Fibroblast of gingiva (primary cell): Measurements from ENCODE around the gene ANKRD34C.
A peak's percentile ranks its signal among the peaks of the same experiment; 100 is the strongest.
"Not testable (repeated sequence)": the region's sequence is repeated elsewhere in the genome, so short reads cannot be mapped to it uniquely, and the experiment has no call there.

Experiments
- DNase-seq: peaks from one replicate; pipeline ENCODE4 v3.0.0-alpha.2; 2011; ENCODE audit warnings: low read depth

ANKRD34C gene

GRCh38 chr15:79311901-79312553 is 29.5 kb downstream of the ANKRD34C start:
- no peak for DNase-seq

DNA sequence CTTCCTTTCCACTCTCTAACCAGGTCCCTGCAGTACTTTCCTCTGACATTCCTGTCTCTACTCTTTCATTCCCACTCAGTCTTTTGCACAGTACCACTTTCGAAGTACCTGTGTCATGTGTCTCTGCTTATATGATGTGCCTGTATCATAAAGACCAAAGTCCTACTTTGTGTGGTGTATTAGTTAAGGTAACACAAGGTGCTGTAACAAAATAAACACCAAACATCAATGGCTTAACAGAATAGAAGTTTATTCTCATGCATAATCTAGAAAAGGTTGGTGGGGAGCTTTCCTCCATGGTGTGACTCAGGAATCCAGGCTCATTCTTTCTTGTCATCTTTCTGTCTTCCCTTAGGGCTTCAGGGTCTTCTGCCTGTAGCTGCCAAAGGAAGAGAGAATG is 31.7 kb downstream of the ANKRD34C start:
- DNase-seq: no peak

GRCh38 chr15:79314811-79315210 is 32.3 kb downstream of the ANKRD34C start:
- no peak for DNase-seq

GRCh38 chr15:79315623-79316328 is 33.3 kb downstream of the ANKRD34C start:
- DNase-seq: no peak

- DNase-seq: no peak
Observed at GRCh38 chr15:79316864-79317263, 34.3 kb downstream of the ANKRD34C start.

GRCh38 chr15:79319973-79320372 is 37.5 kb downstream of the ANKRD34C start:
- DNase-seq: not testable (repeated sequence)

GRCh38 chr15:79321876-79322275 is 39.4 kb downstream of the ANKRD34C start:
- no peak for DNase-seq

- DNase-seq: no peak
Observed at GRCh38 chr15:79322306-79322705, 39.8 kb downstream of the ANKRD34C start.

DNA sequence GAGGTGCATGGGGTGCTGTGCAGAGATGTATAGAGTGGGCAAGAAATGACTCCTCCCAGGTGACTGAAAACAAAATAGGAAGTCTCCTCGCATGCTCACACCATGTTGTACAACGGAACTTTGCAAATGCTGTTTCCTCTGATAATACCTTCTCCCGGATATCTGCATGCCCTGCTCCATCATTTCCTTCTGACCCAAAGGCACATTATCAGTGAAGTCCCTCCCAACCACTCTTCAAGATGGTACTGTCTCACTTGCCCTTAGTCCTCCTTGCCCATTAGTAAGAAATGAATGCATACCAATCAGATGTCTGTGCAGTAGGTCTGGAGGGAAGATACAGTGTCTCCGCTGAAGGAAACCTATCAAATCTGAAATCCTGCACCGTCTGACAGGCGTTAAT is 40.4 kb downstream of the ANKRD34C start:
- DNase-seq: no peak

DNA sequence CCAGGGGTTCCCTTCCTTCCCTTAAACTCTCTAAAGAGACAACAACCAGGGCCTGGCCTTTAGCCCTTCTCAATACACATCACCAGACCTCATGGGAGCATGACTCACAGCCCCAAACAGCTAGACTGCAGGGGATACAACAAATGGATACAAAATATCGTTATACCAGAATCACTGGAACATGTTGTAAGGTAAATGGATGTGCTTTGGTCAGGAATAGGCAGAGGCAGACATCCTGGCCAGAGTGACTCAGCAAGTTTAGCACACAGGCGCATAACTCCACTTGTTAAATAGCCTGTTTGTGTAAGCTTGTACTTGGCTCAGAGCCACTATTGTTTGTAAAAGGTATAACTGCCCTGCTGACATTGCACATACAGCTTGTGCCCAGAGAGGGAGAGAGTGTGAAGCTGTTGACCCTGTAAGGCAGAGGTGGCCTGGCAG is 46.7 kb downstream of the ANKRD34C start:
- DNase-seq: peak; percentile 74
